Measurements from ENCODE around the gene PAM. TPM values are rescaled to one million over a fixed set of nuclear protein-coding genes. Genes with fewer than 3 reads are reported as not detected.

The PAM gene
- total and polyA plus RNA-seq, 7 experiments from 2014 or later, result 10.3 to 36.6 (median 13.6) TPM

DNA sequence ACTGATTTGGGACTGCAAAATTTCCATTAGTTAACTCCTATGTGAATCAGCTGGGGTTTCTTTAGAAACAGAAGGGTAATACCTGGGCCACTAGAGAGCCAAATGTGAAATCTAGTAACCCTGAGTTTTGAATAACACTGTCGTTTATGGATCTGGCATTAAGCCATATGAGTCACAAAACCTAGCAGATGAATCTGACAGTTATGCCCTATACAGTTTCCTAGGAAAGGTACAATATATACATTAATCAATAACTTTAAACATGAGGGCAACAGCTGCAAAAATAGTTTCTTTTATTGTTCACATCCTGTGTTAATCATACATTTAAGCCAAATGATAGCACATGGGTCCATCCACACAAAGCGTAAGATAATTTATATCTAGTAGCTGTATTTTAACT, 56.9 kb downstream of the PAM start:
- ATAC-seq (no peak), DNase-seq (no peak)
- peaks cover 0 to 5% of the 10 kb centered on the region in 2 donors for H3K4me1 ChIP-seq (ENCODE audit: control insufficient read depth in 2 of 2, insufficient read depth in 2 of 2, low read length in 2 of 2)
- H3K9me3 ChIP-seq (ENCODE audit: control insufficient read depth in 2 of 3, low read length in 3 of 3), result no peaks in the 10 kb centered on the region
- no peaks in the 10 kb centered on the region for H3K9me3 Mint-ChIP-seq
- no peaks in the 10 kb centered on the region for H3K36me3 ChIP-seq (ENCODE audit: control insufficient read depth in 2 of 3, insufficient read depth in 3 of 3, low read length in 3 of 3)
- H3K27me3 Mint-ChIP-seq, result peaks cover 0 to 3% (median 0%) of the 10 kb centered on the region in 5 donors
- no peak overlapping the region for H3K4me3 Mint-ChIP-seq
- POLR2A ChIA-PET, result no interaction called here
- intact Hi-C loops (cut with micrococcal nuclease), result no loop called here
- H3K27ac ChIP-seq (ENCODE audit: low read depth, low read length), result no peak overlapping the region
- CTCF ChIA-PET, result no interaction called here
- no peaks in the 10 kb centered on the region for H3K27me3 ChIP-seq (ENCODE audit: control insufficient read depth in 2 of 2, insufficient read depth in 2 of 2, low read length in 2 of 2)
- H3K27ac Mint-ChIP-seq, result no peak overlapping the region
- H3K4me3 ChIP-seq (ENCODE audit: low read length), result no peak overlapping the region
- H3K4me1 Mint-ChIP-seq, result peaks cover 10 to 21% (median 16%) of the 10 kb centered on the region in 7 donors
- H3K36me3 Mint-ChIP-seq, result peaks cover 0 to 4% (median 3%) of the 10 kb centered on the region in 5 donors

DNA sequence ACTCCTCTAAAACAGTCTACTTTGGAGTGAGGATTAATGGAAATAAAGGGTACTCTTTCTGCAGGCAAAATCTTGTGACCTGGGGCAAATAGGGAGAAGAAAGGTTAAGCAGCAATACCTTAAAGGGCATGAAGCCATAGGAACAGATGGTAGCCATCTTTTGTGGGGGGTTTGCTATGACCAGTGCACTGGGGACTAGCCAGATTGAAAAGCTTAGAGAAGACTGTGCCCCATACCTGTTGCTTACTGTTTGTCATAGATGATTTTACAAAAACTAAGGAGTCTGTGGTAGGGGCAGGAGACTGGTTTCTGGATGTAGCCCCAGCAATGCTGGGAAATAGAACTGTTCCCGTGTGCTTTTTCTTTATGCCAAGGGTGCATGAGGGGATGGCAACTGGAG, 58.6 kb downstream of the PAM start:
- H3K4me1 Mint-ChIP-seq, result peaks cover 5 to 21% (median 16%) of the 10 kb centered on the region in 7 donors
- Histone ChIP-seq H3K9me3 (ENCODE audit: control insufficient read depth in 2 of 3, low read length in 3 of 3) (no peaks in the 10 kb centered on the region), H3K36me3 (ENCODE audit: control insufficient read depth in 2 of 3, insufficient read depth in 3 of 3, low read length in 3 of 3) (no peaks in the 10 kb centered on the region), H3K27ac (ENCODE audit: low read depth, low read length) (no peak overlapping the region), H3K4me3 (ENCODE audit: low read length) (no peak overlapping the region), H3K27me3 (ENCODE audit: control insufficient read depth in 2 of 2, insufficient read depth in 2 of 2, low read length in 2 of 2) (no peaks in the 10 kb centered on the region), H3K4me1 (ENCODE audit: control insufficient read depth in 2 of 2, insufficient read depth in 2 of 2, low read length in 2 of 2) (peaks cover 0 to 5% of the 10 kb centered on the region in 2 donors)
- peaks cover 0 to 3% (median 0%) of the 10 kb centered on the region in 5 donors for H3K27me3 Mint-ChIP-seq
- H3K9me3 Mint-ChIP-seq, result no peaks in the 10 kb centered on the region
- H3K4me3 Mint-ChIP-seq, result no peak overlapping the region
- POLR2A ChIA-PET, result no interaction called here
- DNase-seq (no peak), ATAC-seq (no peak)
- H3K27ac Mint-ChIP-seq, result no peak overlapping the region
- peaks cover 0 to 7% (median 3%) of the 10 kb centered on the region in 5 donors for H3K36me3 Mint-ChIP-seq
- intact Hi-C loops (cut with micrococcal nuclease), result no loop called here
- CTCF ChIA-PET, result no interaction called here

DNA sequence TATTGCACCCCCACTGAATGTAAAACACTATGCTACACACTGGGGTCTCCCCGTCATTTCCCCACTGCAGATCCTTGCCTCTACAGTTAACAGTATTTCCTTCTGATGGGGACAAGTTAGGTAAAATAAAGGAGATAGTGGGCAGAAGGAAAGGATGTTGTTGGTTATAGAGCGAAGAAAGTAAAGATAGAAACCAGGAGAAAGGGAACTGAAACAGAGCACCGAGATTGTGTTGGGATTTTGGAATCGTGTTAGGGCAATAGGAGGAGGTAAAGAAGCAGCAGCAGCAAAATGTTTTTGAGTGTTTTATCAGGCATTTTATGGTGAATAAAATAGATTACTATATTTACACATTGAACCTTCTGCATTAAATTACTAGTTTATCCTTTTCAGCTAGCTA, 60.0 kb downstream of the PAM start:
- peaks cover 5 to 21% (median 16%) of the 10 kb centered on the region in 7 donors for H3K4me1 Mint-ChIP-seq

DNA sequence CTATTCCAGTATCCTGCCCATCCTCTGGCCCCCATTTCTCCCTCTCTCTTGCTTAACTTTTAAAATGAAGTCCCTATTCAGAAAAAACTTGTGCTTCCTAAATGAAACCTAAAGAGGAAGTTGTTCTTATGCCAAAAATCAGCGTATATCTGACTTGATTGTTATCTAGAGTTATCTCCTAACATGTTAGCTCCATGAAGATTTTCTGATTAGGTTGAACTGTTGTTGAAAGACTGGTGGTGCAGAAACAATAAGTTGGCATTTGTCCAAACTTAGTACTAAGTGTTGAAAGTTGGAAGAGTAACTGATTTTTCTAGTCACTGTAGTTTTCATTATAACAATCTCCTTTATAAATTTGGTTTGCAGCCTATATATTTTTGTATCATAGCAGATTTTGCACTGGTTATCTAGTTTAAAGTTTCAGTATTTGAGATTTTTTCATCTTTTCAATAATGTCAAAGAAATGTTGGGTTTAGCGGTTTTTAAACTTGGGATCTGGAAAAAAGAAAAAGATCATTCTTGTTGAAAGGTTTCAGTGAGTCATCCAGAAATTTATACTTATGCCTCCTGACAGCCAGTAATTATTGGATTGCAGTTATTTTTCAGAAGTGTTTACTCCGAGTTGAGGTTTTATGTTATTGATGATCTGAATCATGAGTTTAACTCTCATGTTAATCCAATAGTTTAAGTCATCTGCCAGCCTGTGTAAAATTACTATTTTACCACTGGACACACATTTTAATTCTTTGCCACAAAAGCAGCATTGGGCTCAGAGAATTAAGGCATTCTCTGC, 60.6 kb downstream of the PAM start:
- DNase-seq (no peak), ATAC-seq (no peak)
- Mint-ChIP-seq H3K36me3 (peaks cover 0 to 7% (median 3%) of the 10 kb centered on the region in 5 donors), H3K27ac (no peak overlapping the region), H3K4me3 (no peak overlapping the region), H3K9me3 (no peaks in the 10 kb centered on the region), H3K27me3 (peaks cover 0 to 3% (median 0%) of the 10 kb centered on the region in 5 donors), H3K4me1 (peaks cover 5 to 21% (median 16%) of the 10 kb centered on the region in 7 donors)
- Histone ChIP-seq H3K9me3 (ENCODE audit: control insufficient read depth in 2 of 3, low read length in 3 of 3) (no peaks in the 10 kb centered on the region), H3K4me1 (ENCODE audit: control insufficient read depth in 2 of 2, insufficient read depth in 2 of 2, low read length in 2 of 2) (peaks cover 0 to 5% of the 10 kb centered on the region in 2 donors), H3K36me3 (ENCODE audit: control insufficient read depth in 2 of 3, insufficient read depth in 3 of 3, low read length in 3 of 3) (no peaks in the 10 kb centered on the region), H3K4me3 (ENCODE audit: low read length) (no peak overlapping the region), H3K27me3 (ENCODE audit: control insufficient read depth in 2 of 2, insufficient read depth in 2 of 2, low read length in 2 of 2) (no peaks in the 10 kb centered on the region), H3K27ac (ENCODE audit: low read depth, low read length) (no peak overlapping the region)
- POLR2A ChIA-PET, result no interaction called here
- CTCF ChIA-PET, result no interaction called here
- intact Hi-C loops (cut with micrococcal nuclease), result no loop called here

More for the DNA sequence above, 60.0 kb downstream of the PAM start:
- Histone ChIP-seq H3K4me1 (ENCODE audit: control insufficient read depth in 2 of 2, insufficient read depth in 2 of 2, low read length in 2 of 2) (peaks cover 0 to 5% of the 10 kb centered on the region in 2 donors), H3K4me3 (ENCODE audit: low read length) (no peak overlapping the region), H3K27me3 (ENCODE audit: control insufficient read depth in 2 of 2, insufficient read depth in 2 of 2, low read length in 2 of 2) (no peaks in the 10 kb centered on the region), H3K9me3 (ENCODE audit: control insufficient read depth in 2 of 3, low read length in 3 of 3) (no peaks in the 10 kb centered on the region), H3K27ac (ENCODE audit: low read depth, low read length) (no peak overlapping the region), H3K36me3 (ENCODE audit: control insufficient read depth in 2 of 3, insufficient read depth in 3 of 3, low read length in 3 of 3) (no peaks in the 10 kb centered on the region)
- CTCF ChIA-PET, result no interaction called here
- POLR2A ChIA-PET, result no interaction called here
- DNase-seq (no peak), ATAC-seq (no peak)
- intact Hi-C loops (cut with micrococcal nuclease), result no loop called here
- H3K9me3 Mint-ChIP-seq, result no peaks in the 10 kb centered on the region
- peaks cover 0 to 7% (median 3%) of the 10 kb centered on the region in 5 donors for H3K36me3 Mint-ChIP-seq
- no peak overlapping the region for H3K4me3 Mint-ChIP-seq
- H3K27ac Mint-ChIP-seq, result no peak overlapping the region
- peaks cover 0 to 3% (median 0%) of the 10 kb centered on the region in 5 donors for H3K27me3 Mint-ChIP-seq

DNA sequence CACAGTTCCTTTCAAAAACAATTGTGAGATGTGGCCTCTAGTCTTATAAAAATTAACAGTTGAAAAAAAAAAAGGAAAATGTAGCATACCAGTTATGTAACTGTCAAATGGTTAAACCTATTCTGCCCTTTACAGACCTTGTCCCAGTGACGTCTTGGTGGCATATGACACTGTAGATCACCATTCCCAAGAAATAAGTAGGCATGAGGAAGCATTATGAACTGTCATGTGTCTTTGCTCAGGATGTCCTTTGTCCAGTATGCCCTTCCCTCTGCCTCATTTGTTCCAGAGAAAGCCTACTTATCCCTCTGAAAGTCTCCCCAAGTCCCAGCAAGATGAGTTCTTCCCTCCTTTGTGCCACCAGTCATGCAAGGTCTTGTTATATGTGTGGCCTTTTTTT, 63.2 kb downstream of the PAM start:
- Histone ChIP-seq H3K36me3 (ENCODE audit: control insufficient read depth in 2 of 3, insufficient read depth in 3 of 3, low read length in 3 of 3) (no peaks in the 10 kb centered on the region), H3K9me3 (ENCODE audit: control insufficient read depth in 2 of 3, low read length in 3 of 3) (no peaks in the 10 kb centered on the region), H3K27me3 (ENCODE audit: control insufficient read depth in 2 of 2, insufficient read depth in 2 of 2, low read length in 2 of 2) (no peaks in the 10 kb centered on the region), H3K4me1 (ENCODE audit: control insufficient read depth in 2 of 2, insufficient read depth in 2 of 2, low read length in 2 of 2) (peaks cover 0 to 5% of the 10 kb centered on the region in 2 donors), H3K4me3 (ENCODE audit: low read length) (no peak overlapping the region), H3K27ac (ENCODE audit: low read depth, low read length) (no peak overlapping the region)
- Mint-ChIP-seq H3K27me3 (peaks cover 0 to 3% (median 0%) of the 10 kb centered on the region in 5 donors), H3K4me3 (no peak overlapping the region), H3K9me3 (no peaks in the 10 kb centered on the region), H3K27ac (no peak overlapping the region), H3K4me1 (peaks cover 5 to 21% (median 16%) of the 10 kb centered on the region in 7 donors), H3K36me3 (peaks cover 0 to 3% (median 0%) of the 10 kb centered on the region in 5 donors)
- ChIA-PET CTCF (no interaction called here), POLR2A (no interaction called here)
- DNase-seq (no peak), ATAC-seq (no peak)
- intact Hi-C loops (cut with micrococcal nuclease), result no loop called here

DNA sequence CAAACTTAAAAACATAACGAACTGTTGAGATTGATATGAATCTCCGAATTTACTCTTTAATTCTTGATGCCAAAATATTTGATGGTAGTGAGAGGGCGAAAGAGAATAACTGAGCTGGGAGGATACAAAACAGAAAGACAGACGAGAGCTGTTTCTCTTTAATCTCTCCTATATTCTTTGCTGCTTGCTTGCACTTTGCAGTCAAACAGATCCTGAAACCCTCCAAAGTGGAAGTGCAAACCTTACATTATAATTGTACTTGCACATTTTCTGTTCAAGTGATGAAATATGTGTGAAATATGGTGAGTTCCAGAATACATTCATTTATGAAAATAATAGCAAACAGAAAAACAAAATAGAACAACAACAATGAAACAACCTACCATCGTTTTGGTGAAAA, 63.8 kb downstream of the PAM start:
- Mint-ChIP-seq H3K9me3 (no peaks in the 10 kb centered on the region), H3K36me3 (peaks cover 0 to 3% (median 0%) of the 10 kb centered on the region in 5 donors)

DNA sequence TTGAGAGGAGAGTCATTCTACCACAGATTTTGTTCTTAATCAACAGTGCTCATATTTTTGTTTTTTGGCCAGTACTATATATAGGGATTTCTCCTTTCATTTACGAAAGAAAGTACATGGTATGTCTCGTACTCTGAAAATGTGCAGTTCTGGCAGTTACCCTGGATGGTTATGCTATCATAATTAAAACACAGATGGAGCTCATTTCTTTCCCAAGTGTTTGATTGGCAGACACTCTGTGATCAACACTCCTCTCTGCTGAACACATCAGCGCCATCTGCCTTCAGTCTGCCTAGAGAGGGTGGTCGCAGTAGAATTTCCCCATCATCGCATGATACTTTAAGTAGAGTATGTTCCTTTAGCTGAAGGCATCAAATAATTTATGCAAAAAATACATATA, 64.5 kb downstream of the PAM start:
- intact Hi-C loops (cut with micrococcal nuclease), result no loop called here
- peaks cover 0 to 5% of the 10 kb centered on the region in 2 donors for H3K4me1 ChIP-seq (ENCODE audit: control insufficient read depth in 2 of 2, insufficient read depth in 2 of 2, low read length in 2 of 2)
- H3K27me3 Mint-ChIP-seq, result peaks cover 0 to 3% (median 0%) of the 10 kb centered on the region in 5 donors
- no peaks in the 10 kb centered on the region for H3K27me3 ChIP-seq (ENCODE audit: control insufficient read depth in 2 of 2, insufficient read depth in 2 of 2, low read length in 2 of 2)
- H3K4me3 ChIP-seq (ENCODE audit: low read length), result no peak overlapping the region
- no peak overlapping the region for H3K27ac Mint-ChIP-seq
- DNase-seq (no peak), ATAC-seq (no peak)
- no peaks in the 10 kb centered on the region for H3K36me3 ChIP-seq (ENCODE audit: control insufficient read depth in 2 of 3, insufficient read depth in 3 of 3, low read length in 3 of 3)
- H3K4me3 Mint-ChIP-seq, result no peak overlapping the region
- H3K9me3 ChIP-seq (ENCODE audit: control insufficient read depth in 2 of 3, low read length in 3 of 3), result no peaks in the 10 kb centered on the region
- peaks cover 5 to 21% (median 16%) of the 10 kb centered on the region in 7 donors for H3K4me1 Mint-ChIP-seq
- H3K27ac ChIP-seq (ENCODE audit: low read depth, low read length), result no peak overlapping the region
- POLR2A ChIA-PET, result no interaction called here
- H3K9me3 Mint-ChIP-seq, result no peaks in the 10 kb centered on the region
- peaks cover 0 to 3% (median 0%) of the 10 kb centered on the region in 5 donors for H3K36me3 Mint-ChIP-seq
- CTCF ChIA-PET, result interaction anchor here (0.6 kb wide), 1 partner anchor 26 kb away, joined by 4 read pairs; no protein-coding TSS in a partner anchor

More for the DNA sequence above, 63.8 kb downstream of the PAM start:
- DNase-seq (no peak), ATAC-seq (no peak)
- ChIA-PET POLR2A (no interaction called here), CTCF (no interaction called here)
- no peak overlapping the region for H3K4me3 Mint-ChIP-seq
- Histone ChIP-seq H3K4me3 (ENCODE audit: low read length) (no peak overlapping the region), H3K36me3 (ENCODE audit: control insufficient read depth in 2 of 3, insufficient read depth in 3 of 3, low read length in 3 of 3) (no peaks in the 10 kb centered on the region), H3K4me1 (ENCODE audit: control insufficient read depth in 2 of 2, insufficient read depth in 2 of 2, low read length in 2 of 2) (peaks cover 0 to 5% of the 10 kb centered on the region in 2 donors), H3K27ac (ENCODE audit: low read depth, low read length) (no peak overlapping the region), H3K9me3 (ENCODE audit: control insufficient read depth in 2 of 3, low read length in 3 of 3) (no peaks in the 10 kb centered on the region), H3K27me3 (ENCODE audit: control insufficient read depth in 2 of 2, insufficient read depth in 2 of 2, low read length in 2 of 2) (no peaks in the 10 kb centered on the region)
- no peak overlapping the region for H3K27ac Mint-ChIP-seq
- peaks cover 5 to 21% (median 16%) of the 10 kb centered on the region in 7 donors for H3K4me1 Mint-ChIP-seq
- H3K27me3 Mint-ChIP-seq, result peaks cover 0 to 3% (median 0%) of the 10 kb centered on the region in 5 donors
- intact Hi-C loops (cut with micrococcal nuclease), result no loop called here

Data from naive thymus-derived CD4-positive, alpha-beta T cell (primary cell).